ENCODE data around the gene OVAAL. TPM values are rescaled to one million over a fixed set of nuclear protein-coding genes. Genes with fewer than 3 reads are reported as not detected.

OVAAL gene
- total and polyA plus RNA-seq, 10 of the 15 experiments (the other 5 are each of a cell fraction or from before 2014, with no cell fraction given), result 0.04 to 0.33 (median 0.06) TPM; not detected in 7

DNA sequence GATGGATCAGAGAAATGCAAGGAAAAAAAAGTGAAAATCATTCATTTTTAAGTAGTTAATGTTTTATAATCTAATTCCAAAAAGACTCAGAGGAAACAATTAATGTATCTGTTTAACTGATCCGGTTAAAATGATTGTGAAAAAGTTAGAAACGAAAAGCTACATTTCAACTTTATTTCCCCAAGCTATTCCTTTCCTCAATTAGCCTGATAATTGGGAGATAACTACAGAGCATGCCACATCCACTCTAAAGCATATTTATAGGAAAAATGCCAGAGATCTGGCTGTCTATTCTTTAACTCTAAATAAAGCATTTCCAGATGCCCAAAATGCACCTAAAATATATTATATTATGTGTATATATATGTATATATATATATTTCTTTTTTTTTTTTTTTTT is 37.2 kb downstream of the OVAAL start:
- Histone ChIP-seq H3K9me3 (replicated peaks; ENCODE audit: control insufficient read depth, insufficient read depth, low read length) (no peaks in the 10 kb centered on the region), H2AFZ (ENCODE audit: control insufficient read depth, low read depth, low read length) (no peak overlapping the region), H3K9ac (ENCODE audit: control insufficient read depth, insufficient read depth, low read length) (no peak overlapping the region), H3K36me3 (ENCODE audit: control insufficient read depth in 2 of 2, insufficient read depth in 2 of 2, low read length in 1 of 2) (no peaks in the 10 kb centered on the region), H3K4me1 (ENCODE audit: control insufficient read depth, insufficient read depth, low read length) (no peaks in the 10 kb centered on the region), H3K4me3 (no peak overlapping the region), H3K79me2 (ENCODE audit: control insufficient read depth, insufficient read depth, low read length) (no peaks in the 10 kb centered on the region), H3K4me2 (ENCODE audit: control insufficient read depth, insufficient read depth) (no peak overlapping the region), H4K20me1 (ENCODE audit: control insufficient read depth, insufficient read depth) (no peaks in the 10 kb centered on the region), H3K27me3 (replicated peaks in 1 of 2; ENCODE audit: control insufficient read depth in 2 of 2, insufficient read depth in 2 of 2, low read length in 1 of 2) (no peaks in the 10 kb centered on the region), H3K27ac (ENCODE audit: control insufficient read depth, insufficient read depth) (no peak overlapping the region)
- SMC1A ChIA-PET (ENCODE audit: uncharacterized antibody, unreplicated experiment), result interaction anchor here (1.9 to 2.0 kb wide), 2 partner anchors 10 to 267 kb away, joined by 5 to 7 read pairs; no protein-coding TSS in a partner anchor
- BruUV-seq (replicated peaks), result no TSS peak
- POLR2A ChIA-PET, result no interaction called here
- RAD21 ChIA-PET (ENCODE audit: unreplicated experiment), result no interaction called here
- DNase-seq (ENCODE audit: low read depth, low spot score) (no peak), FAIRE-seq (no peak), ATAC-seq (no peak)
- intact Hi-C loops (cut with micrococcal nuclease; ENCODE audit: unreplicated experiment), result no loop called here
- CTCF ChIA-PET, result interaction anchor here (0.5 to 0.8 kb wide), 2 partner anchors 15 to 80 kb away, joined by 3 read pairs; no protein-coding TSS in a partner anchor
- in situ Hi-C loops (cut with MboI), result no loop called here
- 38% methylated on average over 2 of the region's 2 CpGs for WGBS (ENCODE audit: insufficient coverage, insufficient replicate concordance, low lambda C conversion rate, missing lambda C conversion rate)
- TF ChIP-seq NFXL1 (IDR thresholded peaks at IDR 0.05; ENCODE audit: borderline replicate concordance) (no peak), MTA2 (IDR thresholded peaks at IDR 0.05; ENCODE audit: low read depth) (no peak), CEBPB (IDR thresholded peaks at IDR 0.05; ENCODE audit: borderline replicate concordance in 1 of 2, low read depth in 2 of 2, low read length in 2 of 2) (no peak), SMAD5 (IDR thresholded peaks at IDR 0.05; ENCODE audit: low read depth) (no peak), ZNF622 (IDR thresholded peaks at IDR 0.05) (no peak), STAT1 (conservative IDR thresholded peaks at IDR 0.05) (no peak), DPF2 (IDR thresholded peaks at IDR 0.05) (no peak), CHD1 (IDR thresholded peaks at IDR 0.05; ENCODE audit: low read depth, low read length) (no peak)
- TF ChIP-seq, protein P1, sequence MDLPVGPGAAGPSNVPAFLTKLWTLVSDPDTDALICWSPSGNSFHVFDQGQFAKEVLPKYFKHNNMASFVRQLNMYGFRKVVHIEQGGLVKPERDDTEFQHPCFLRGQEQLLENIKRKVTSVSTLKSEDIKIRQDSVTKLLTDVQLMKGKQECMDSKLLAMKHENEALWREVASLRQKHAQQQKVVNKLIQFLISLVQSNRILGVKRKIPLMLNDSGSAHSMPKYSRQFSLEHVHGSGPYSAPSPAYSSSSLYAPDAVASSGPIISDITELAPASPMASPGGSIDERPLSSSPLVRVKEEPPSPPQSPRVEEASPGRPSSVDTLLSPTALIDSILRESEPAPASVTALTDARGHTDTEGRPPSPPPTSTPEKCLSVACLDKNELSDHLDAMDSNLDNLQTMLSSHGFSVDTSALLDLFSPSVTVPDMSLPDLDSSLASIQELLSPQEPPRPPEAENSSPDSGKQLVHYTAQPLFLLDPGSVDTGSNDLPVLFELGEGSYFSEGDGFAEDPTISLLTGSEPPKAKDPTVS (IDR thresholded peaks at IDR 0.05; ENCODE audit: low read depth, low read length), result no peak
- TF ChIP-seq, protein P2, sequence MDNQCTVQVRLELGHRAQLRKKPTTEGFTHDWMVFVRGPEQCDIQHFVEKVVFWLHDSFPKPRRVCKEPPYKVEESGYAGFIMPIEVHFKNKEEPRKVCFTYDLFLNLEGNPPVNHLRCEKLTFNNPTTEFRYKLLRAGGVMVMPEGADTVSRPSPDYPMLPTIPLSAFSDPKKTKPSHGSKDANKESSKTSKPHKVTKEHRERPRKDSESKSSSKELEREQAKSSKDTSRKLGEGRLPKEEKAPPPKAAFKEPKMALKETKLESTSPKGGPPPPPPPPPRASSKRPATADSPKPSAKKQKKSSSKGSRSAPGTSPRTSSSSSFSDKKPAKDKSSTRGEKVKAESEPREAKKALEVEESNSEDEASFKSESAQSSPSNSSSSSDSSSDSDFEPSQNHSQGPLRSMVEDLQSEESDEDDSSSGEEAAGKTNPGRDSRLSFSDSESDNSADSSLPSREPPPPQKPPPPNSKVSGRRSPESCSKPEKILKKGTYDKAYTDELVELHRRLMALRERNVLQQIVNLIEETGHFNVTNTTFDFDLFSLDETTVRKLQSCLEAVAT (IDR thresholded peaks at IDR 0.05), result no peak
- TF ChIP-seq, protein P3, sequence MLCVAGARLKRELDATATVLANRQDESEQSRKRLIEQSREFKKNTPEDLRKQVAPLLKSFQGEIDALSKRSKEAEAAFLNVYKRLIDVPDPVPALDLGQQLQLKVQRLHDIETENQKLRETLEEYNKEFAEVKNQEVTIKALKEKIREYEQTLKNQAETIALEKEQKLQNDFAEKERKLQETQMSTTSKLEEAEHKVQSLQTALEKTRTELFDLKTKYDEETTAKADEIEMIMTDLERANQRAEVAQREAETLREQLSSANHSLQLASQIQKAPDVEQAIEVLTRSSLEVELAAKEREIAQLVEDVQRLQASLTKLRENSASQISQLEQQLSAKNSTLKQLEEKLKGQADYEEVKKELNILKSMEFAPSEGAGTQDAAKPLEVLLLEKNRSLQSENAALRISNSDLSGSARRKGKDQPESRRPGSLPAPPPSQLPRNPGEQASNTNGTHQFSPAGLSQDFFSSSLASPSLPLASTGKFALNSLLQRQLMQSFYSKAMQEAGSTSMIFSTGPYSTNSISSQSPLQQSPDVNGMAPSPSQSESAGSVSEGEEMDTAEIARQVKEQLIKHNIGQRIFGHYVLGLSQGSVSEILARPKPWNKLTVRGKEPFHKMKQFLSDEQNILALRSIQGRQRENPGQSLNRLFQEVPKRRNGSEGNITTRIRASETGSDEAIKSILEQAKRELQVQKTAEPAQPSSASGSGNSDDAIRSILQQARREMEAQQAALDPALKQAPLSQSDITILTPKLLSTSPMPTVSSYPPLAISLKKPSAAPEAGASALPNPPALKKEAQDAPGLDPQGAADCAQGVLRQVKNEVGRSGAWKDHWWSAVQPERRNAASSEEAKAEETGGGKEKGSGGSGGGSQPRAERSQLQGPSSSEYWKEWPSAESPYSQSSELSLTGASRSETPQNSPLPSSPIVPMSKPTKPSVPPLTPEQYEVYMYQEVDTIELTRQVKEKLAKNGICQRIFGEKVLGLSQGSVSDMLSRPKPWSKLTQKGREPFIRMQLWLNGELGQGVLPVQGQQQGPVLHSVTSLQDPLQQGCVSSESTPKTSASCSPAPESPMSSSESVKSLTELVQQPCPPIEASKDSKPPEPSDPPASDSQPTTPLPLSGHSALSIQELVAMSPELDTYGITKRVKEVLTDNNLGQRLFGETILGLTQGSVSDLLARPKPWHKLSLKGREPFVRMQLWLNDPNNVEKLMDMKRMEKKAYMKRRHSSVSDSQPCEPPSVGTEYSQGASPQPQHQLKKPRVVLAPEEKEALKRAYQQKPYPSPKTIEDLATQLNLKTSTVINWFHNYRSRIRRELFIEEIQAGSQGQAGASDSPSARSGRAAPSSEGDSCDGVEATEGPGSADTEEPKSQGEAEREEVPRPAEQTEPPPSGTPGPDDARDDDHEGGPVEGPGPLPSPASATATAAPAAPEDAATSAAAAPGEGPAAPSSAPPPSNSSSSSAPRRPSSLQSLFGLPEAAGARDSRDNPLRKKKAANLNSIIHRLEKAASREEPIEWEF (IDR thresholded peaks at IDR 0.05; ENCODE audit: insufficient replicate concordance, low read depth, low read length), result no peak
- TF ChIP-seq, protein P4, sequence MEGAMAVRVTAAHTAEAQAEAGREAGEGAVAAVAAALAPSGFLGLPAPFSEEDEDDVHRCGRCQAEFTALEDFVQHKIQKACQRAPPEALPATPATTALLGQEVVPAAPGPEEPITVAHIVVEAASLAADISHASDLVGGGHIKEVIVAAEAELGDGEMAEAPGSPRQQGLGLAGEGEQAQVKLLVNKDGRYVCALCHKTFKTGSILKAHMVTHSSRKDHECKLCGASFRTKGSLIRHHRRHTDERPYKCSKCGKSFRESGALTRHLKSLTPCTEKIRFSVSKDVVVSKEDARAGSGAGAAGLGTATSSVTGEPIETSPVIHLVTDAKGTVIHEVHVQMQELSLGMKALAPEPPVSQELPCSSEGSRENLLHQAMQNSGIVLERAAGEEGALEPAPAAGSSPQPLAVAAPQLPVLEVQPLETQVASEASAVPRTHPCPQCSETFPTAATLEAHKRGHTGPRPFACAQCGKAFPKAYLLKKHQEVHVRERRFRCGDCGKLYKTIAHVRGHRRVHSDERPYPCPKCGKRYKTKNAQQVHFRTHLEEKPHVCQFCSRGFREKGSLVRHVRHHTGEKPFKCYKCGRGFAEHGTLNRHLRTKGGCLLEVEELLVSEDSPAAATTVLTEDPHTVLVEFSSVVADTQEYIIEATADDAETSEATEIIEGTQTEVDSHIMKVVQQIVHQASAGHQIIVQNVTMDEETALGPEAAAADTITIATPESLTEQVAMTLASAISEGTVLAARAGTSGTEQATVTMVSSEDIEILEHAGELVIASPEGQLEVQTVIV (IDR thresholded peaks at IDR 0.05; ENCODE audit: borderline replicate concordance, partially characterized antibody), result no peak
